Smooth muscle cell (in vitro differentiated cells): ENCODE measurements around the gene INTS1. TPM values are rescaled to one million over a fixed set of nuclear protein-coding genes. Genes with fewer than 3 reads are reported as not detected.

Experiments used
- DNase-seq: peaks from one replicate; lab custom pipeline; 2025; ENCODE audit not compliant: unreplicated experiment; lab: John Stamatoyannopoulos, UW
- H2AFZ ChIP-seq: fragments of 200-600 bp; sonication (generic); 2 replicates; pipeline ENCODE4 v1.6.0; 2016; ENCODE audit warnings: antibody characterized with exemption, low read depth, mild to moderate bottlenecking
- H3F3A ChIP-seq: fragments of 200-600 bp; sonication (generic); 2 replicates; pipeline ENCODE4 v1.6.0; 2017; ENCODE audit warnings: antibody characterized with exemption, low read depth
- H3K27ac ChIP-seq: fragments of 200-600 bp; sonication (generic); 2 replicates; pipeline ENCODE4 v1.5.1; 2016; ENCODE audit warnings: low read depth, mild to moderate bottlenecking
- H3K27me3 ChIP-seq: fragments of 200-600 bp; sonication (generic); 2 replicates; pipeline ENCODE4 v1.6.1; 2016; ENCODE audit warnings: low read depth, mild to moderate bottlenecking
- H3K36me3 ChIP-seq: fragments of 200-600 bp; sonication (generic); 2 replicates; pipeline ENCODE4 v1.5.1; 2016; ENCODE audit warnings: low read depth
- H3K4me1 ChIP-seq: fragments of 200-600 bp; sonication (generic); 2 replicates; pipeline ENCODE4 v1.5.1; 2016; ENCODE audit warnings: low read depth
- H3K4me2 ChIP-seq: fragments of 200-600 bp; sonication (generic); 2 replicates; pipeline ENCODE4 v1.6.0; 2016; ENCODE audit warnings: mild to moderate bottlenecking
- H3K4me3 ChIP-seq: fragments of 200-600 bp; sonication (generic); 2 replicates; pipeline ENCODE4 v1.5.1; 2016; ENCODE audit warnings: mild to moderate bottlenecking
- H3K79me2 ChIP-seq: fragments of 200-600 bp; sonication (generic); 2 replicates; pipeline ENCODE4 v1.6.0; 2016; ENCODE audit warnings: low read depth, mild to moderate bottlenecking
- H3K9ac ChIP-seq: fragments of 200-600 bp; sonication (generic); 2 replicates; pipeline ENCODE4 v1.6.0; 2016; ENCODE audit warnings: low read depth
- H3K9me3 ChIP-seq: fragments of 200-600 bp; sonication (generic); replicated peaks from 2 replicates; pipeline ENCODE4 v1.5.1; 2016; ENCODE audit warnings: low read depth
- H4K20me1 ChIP-seq: fragments of 200-600 bp; sonication (generic); 2 replicates; pipeline ENCODE4 v1.6.0; 2016; ENCODE audit warnings: low read depth
- CTCF ChIP-seq: fragments of 200-600 bp; sonication (generic); IDR thresholded peaks from 2 replicates; pipeline ENCODE4 v1.5.1; 2017; ENCODE audit warnings: borderline replicate concordance, mild to moderate bottlenecking, antibody characterized with exemption; ENCODE audit not compliant: insufficient read depth, poor library complexity, severe bottlenecking
- WGBS: methylation state at CpG from one replicate; pipeline ENCODE4 v1.1.7; 2016; ENCODE audit warnings: low lambda C conversion rate; 5-methylcytosine and 5-hydroxymethylcytosine counted together
- polyA plus RNA-seq: library from polyadenylated mRNA; unstranded; fragments of >200 nt; fragmentation: Nextera tagmentation; extraction: Ambion mirVana; gene quantifications from 2 replicates; pipeline ENCODE4 v1.2.1, GENCODE V29; 2016
- total RNA-seq: library from RNA; depleted of rRNA; stranded (reverse); fragments of >200 nt; gene quantifications from 2 replicates; pipeline ENCODE4 v1.2.3, GENCODE V29; 2014

Gene INTS1
- total and polyA plus RNA-seq, 2 experiments from 2014 or later: 18.2 to 51.2 TPM

- H3F3A ChIP-seq: peaks cover 13% of the 10 kb centered on the region
- H3K36me3 ChIP-seq: no peaks in the 10 kb centered on the region
- peak overlapping the region; percentile 31 for H3K9ac ChIP-seq
- no peak overlapping the region for H2AFZ ChIP-seq
- no peak for DNase-seq
- peaks cover 27% of the 10 kb centered on the region for H4K20me1 ChIP-seq
- H3K4me2 ChIP-seq: peak overlapping the region; percentile 10
- TF ChIP-seq CTCF: no peak
- peak overlapping the region; percentile 97 for H3K27ac ChIP-seq
- H3K4me1 ChIP-seq: peaks cover 16% of the 10 kb centered on the region
- peaks cover 43% of the 10 kb centered on the region for H3K79me2 ChIP-seq
- no peak overlapping the region for H3K4me3 ChIP-seq
- no peaks in the 10 kb centered on the region for H3K27me3 ChIP-seq
- 83% methylated on average over 30 of the region's 30 CpGs for WGBS
- no peaks in the 10 kb centered on the region for H3K9me3 ChIP-seq
Observed at GRCh38 chr7:1534330-1535099, 30.3 kb upstream of the INTS1 start.

GRCh38 chr7:1533547-1534329 lies 29.5 kb upstream of the INTS1 start:
- H4K20me1 ChIP-seq: peaks cover 27% of the 10 kb centered on the region
- no peak for TF ChIP-seq CTCF
- H3K4me2 ChIP-seq: peak overlapping the region; percentile 85
- no peaks in the 10 kb centered on the region for H3K27me3 ChIP-seq
- no peaks in the 10 kb centered on the region for H3K9me3 ChIP-seq
- peak overlapping the region; percentile 85 for H3K9ac ChIP-seq
- H3F3A ChIP-seq: peaks cover 13% of the 10 kb centered on the region
- no peak overlapping the region for H3K4me3 ChIP-seq
- no peak overlapping the region for H2AFZ ChIP-seq
- WGBS: 62% methylated on average over 19 of the region's 24 CpGs
- peak; percentile 20 for DNase-seq
- peak overlapping the region; percentile 97 for H3K27ac ChIP-seq
- H3K36me3 ChIP-seq: no peaks in the 10 kb centered on the region
- H3K4me1 ChIP-seq: peaks cover 16% of the 10 kb centered on the region
- H3K79me2 ChIP-seq: peaks cover 41% of the 10 kb centered on the region

GRCh38 chr7:1533255-1533546 lies 29.0 kb upstream of the INTS1 start:
- H3K27ac ChIP-seq: peak overlapping the region; percentile 97
- peaks cover 36% of the 10 kb centered on the region for H3K79me2 ChIP-seq
- H2AFZ ChIP-seq: no peak overlapping the region
- TF ChIP-seq CTCF: no peak
- no peaks in the 10 kb centered on the region for H3K27me3 ChIP-seq
- peaks cover 13% of the 10 kb centered on the region for H3F3A ChIP-seq
- no peaks in the 10 kb centered on the region for H3K36me3 ChIP-seq
- peak overlapping the region; percentile 85 for H3K9ac ChIP-seq
- H3K9me3 ChIP-seq: no peaks in the 10 kb centered on the region
- H3K4me3 ChIP-seq: peak overlapping the region; percentile 49
- no peak for DNase-seq
- H3K4me2 ChIP-seq: peak overlapping the region; percentile 85
- H4K20me1 ChIP-seq: peaks cover 27% of the 10 kb centered on the region
- WGBS: 67% methylated on average over 9 of the region's 9 CpGs
- peaks cover 16% of the 10 kb centered on the region for H3K4me1 ChIP-seq
